NOMO-1 (cell line): ENCODE results near the gene PNMA8C.
"Not testable (repeated sequence)": the region's sequence is repeated elsewhere in the genome, so short reads cannot be mapped to it uniquely, and the experiment has no call there.

Source experiments
- DNase-seq, 2 experiments: peaks; one replicate each; lab custom pipeline; 2025; ENCODE audit not compliant: unreplicated experiment in 2 of 2; lab: John Stamatoyannopoulos, UW

PNMA8C gene

GRCh38 chr19:46412650-46413261, 16.0 kb downstream of the PNMA8C start:
- no peak for DNase-seq

GRCh38 chr19:46411925-46412649, 16.6 kb downstream of the PNMA8C start:
- no peak for DNase-seq

- DNase-seq, result no peak
These were observed 17.4 kb downstream of the PNMA8C start for GRCh38 chr19:46411088-46411924.

GRCh38 chr19:46410205-46411087, 18.3 kb downstream of the PNMA8C start:
- peak; percentile 8 to 20 for DNase-seq

- DNase-seq, result no peak
These were observed 19.5 kb downstream of the PNMA8C start for GRCh38 chr19:46409191-46409590.

GRCh38 chr19:46408664-46409039, 20.1 kb downstream of the PNMA8C start:
- DNase-seq, result no peak

GRCh38 chr19:46407856-46408663, 20.7 kb downstream of the PNMA8C start:
- DNase-seq, result no peak

GRCh38 chr19:46406976-46407375, 21.8 kb downstream of the PNMA8C start:
- no peak for DNase-seq

- no peak for DNase-seq
These were observed 23.8 kb downstream of the PNMA8C start for GRCh38 chr19:46404753-46405468.

GRCh38 chr19:46404055-46404752, 24.5 kb downstream of the PNMA8C start:
- DNase-seq, result no peak

- DNase-seq, result no peak
These were observed 26.0 kb downstream of the PNMA8C start for GRCh38 chr19:46402725-46403124.

- DNase-seq, result not testable (repeated sequence)
These were observed 30.8 kb downstream of the PNMA8C start for GRCh38 chr19:46397801-46398479.

- no peak for DNase-seq
These were observed 34.3 kb downstream of the PNMA8C start for GRCh38 chr19:46394402-46394797.

- DNase-seq, result no peak
These were observed 35.0 kb downstream of the PNMA8C start for GRCh38 chr19:46393456-46394401.

GRCh38 chr19:46392837-46393236, 35.9 kb downstream of the PNMA8C start:
- DNase-seq, result no peak

- DNase-seq, result no peak
These were observed 36.4 kb downstream of the PNMA8C start for GRCh38 chr19:46392252-46392801.
